Adrenal gland (tissue), 5 donors: ENCODE results near the gene TPD52L1.
"Not testable (repeated sequence)": the region's sequence is repeated elsewhere in the genome, so short reads cannot be mapped to it uniquely, and the experiment has no call there.

ENCODE experiments used
- CTCF ChIP-seq, 6 experiments: fragments of 450-650 bp in 4 of 6; fragments of 200-600 bp in 2 of 6; sonication (generic) in 1 of 6; IDR thresholded peaks; 1 replicate in 5 of 6; 2 replicates in 1 of 6; pipeline versions ENCODE4 v1.5.1 to v1.8.0; 2016 to 2021; ENCODE audit warnings: antibody characterized with exemption in 6 of 6, mild to moderate bottlenecking in 2 of 6, moderate library complexity in 1 of 6
- POLR2A ChIP-seq, 2 donors: fragments of 450-650 bp; IDR thresholded peaks; one replicate each; pipeline ENCODE4 v1.6.1; 2017; ENCODE audit warnings: antibody characterized with exemption in 2 of 2, mild to moderate bottlenecking in 2 of 2, moderate library complexity in 1 of 2
- donor health status: DM: no; HTN: no; CAD: no.

GRCh38 chr6:125125856-125126255 lies 27.7 kb upstream of the TPD52L1 start:
- not testable (repeated sequence) for TF ChIP-seq POLR2A, CTCF (IDR thresholded peaks at IDR 0.05)
